ENCODE measurements around the gene RNF181.
"Not testable (repeated sequence)": the region's sequence is repeated elsewhere in the genome, so short reads cannot be mapped to it uniquely, and the experiment has no call there.

RNF181 gene

GRCh38 chr2:85577386-85578242, 17.9 kb upstream of the RNF181 start, which contains the start of gene VAMP8:
Gene VAMP8 (plus strand): TSS chr2:85577586. CDS start chr2:85577647, 61 bp downstream.
- peak; percentile 68 to 84 (median 78) for DNase-seq

GRCh38 chr2:85578243-85579180, 17.0 kb upstream of the RNF181 start:
- peak; percentile 79 to 90 (median 89) for DNase-seq

DNA sequence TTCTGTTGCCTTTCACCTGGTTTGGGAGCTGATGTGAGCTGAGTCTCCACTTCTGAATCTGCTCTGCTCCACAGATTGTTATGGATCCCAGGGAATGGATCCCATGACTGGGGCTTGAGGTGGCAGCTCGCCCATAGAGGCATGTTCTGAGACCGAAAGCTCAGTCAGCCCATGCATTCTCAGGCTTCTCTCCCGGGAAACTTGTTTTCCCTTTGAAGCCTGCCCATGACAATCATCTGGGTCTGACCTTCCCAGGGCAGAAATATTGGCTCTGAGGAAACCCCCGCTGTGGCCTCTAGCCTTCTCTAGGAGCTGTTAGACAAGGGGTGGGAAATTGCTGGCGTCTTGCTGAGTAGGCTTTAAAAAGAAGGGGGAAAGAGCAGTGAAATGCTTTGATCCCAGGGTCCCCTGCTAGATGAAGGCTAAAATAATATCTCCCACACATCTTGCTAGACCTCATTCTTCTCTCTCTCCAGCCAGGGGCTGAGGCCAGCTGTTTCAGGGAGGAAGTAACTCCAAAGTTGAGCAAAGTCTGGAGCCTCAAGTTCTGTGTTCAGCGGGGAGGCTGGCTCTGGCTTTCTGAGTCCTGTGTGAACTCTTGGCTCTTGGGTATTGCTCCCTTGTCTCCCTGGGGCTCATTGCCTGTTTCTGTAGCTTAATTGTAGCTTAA, 16.1 kb upstream of the RNF181 start:
- peak; percentile 78 to 89 (median 86) for DNase-seq

DNA sequence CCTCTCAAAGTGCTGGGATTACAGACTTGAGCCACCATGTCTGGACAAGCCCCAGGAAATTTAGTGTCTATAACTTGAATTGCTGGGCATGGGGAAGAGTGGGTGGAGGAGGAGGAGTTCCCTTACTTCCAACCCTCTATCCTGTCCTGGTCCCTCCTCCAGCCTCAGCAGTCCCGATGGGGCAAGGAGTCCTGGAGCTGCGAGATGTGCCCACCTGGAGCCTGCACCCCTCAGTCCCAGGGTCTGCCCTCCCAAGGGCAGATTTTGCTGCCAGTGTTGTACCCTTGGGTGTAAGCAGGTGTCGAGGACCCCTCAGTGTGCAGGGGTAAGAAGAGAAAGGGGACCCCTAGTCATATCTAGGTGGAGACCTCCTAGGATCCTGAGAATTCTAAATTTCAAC, 15.3 kb upstream of the RNF181 start:
- peak in 1 of 4 experiments; percentile 23 for DNase-seq

- DNase-seq = peak in 2 of 4 experiments; percentile 48 to 54
These were observed 13.1 kb upstream of the RNF181 start for GRCh38 chr2:85582492-85582891.

DNA sequence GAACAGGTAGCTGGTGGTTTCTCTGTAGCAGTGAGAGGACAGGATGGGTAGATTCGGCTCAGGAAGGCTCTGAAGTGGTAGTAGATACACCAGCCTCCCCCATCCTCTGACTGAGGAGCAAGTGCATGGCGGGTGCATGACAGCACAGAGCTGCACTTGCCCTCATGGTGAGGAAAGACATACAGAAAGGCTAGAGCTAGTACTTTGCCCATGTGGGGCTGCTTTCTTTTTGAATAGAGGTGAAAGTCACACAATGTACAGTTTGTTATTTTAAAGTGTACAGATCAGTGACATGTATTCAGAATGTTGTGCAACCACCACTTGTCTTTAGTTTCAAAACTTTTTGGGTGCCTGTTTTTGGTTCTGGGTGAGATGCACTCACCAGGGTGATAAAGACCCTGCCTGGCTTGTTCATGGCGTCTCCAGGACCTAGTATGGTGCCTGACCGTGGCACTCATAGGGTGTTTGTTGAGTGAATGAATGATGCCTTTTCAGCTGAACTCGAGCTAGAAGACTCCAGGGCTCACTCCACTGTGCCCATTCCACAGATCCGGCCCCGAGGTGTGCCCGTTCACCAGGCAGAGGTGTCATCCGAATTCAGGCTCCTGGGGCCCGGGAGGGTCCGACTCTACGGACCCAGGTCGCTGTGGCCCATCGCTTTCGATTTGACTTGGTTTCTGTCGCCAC, 11.7 kb upstream of the RNF181 start:
- peak in 2 of 4 experiments; percentile 19 to 26 for DNase-seq

DNA sequence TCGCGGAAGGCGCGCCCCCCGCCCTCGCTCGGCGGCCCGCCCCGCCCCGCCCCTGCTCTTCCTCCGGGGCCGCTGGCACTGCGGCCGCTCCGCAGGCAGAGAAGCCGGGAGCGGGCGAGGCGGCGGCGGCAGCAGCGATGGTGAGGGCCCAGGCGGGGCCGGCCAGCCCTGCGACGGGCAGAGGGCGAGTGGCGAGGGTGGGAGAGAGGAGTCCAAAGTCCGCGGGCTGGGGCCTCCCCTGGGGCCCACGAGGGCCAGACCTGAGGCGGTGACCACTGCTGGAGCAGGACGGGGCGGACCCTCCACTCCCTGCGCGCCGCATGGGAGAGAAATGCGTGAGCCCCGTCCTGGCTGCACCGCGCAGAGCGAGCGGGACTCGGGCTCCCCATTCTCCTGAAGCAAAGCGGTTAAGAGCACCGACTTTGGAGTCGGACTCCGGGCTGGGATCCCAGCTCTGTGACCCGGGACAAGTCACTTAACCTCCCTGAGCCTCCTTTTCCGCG, 11.1 kb upstream of the RNF181 start, which contains the start of gene VAMP5:
TSS of gene VAMP5 (plus strand) at position 78 of the 503 bp plus-strand sequence. CDS start at position 138, 60 bp downstream.
- DNase-seq = peak in 2 of 4 experiments; percentile 46 to 55

GRCh38 chr2:85584857-85585780, 10.4 kb upstream of the RNF181 start:
- peak in 3 of 4 experiments; percentile 40 to 51 (median 44) for DNase-seq

DNA sequence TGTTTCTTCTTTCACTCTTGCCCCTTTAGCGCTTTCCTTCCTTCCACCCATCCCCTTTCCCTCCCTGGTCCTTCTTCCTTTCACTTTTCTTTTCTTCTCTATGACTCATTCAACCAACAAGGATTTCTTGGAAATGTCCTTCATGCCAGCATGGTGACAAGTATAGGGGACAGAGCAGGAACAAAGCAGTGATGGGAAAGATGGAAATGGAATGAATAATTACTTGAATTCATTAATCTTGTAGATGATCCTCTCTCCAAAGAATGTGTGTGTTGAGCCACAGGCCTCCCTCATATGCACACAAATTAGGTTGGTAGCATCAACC, 9.8 kb upstream of the RNF181 start:
- peak in 1 of 4 experiments; percentile 16 for DNase-seq

GRCh38 chr2:85588236-85588635, 7.3 kb upstream of the RNF181 start:
- DNase-seq = peak in 2 of 4 experiments; percentile 26 to 39

GRCh38 chr2:85588645-85589044, 6.9 kb upstream of the RNF181 start:
- no peak for DNase-seq

GRCh38 chr2:85589181-85589580, 6.4 kb upstream of the RNF181 start:
- DNase-seq = no peak

DNA sequence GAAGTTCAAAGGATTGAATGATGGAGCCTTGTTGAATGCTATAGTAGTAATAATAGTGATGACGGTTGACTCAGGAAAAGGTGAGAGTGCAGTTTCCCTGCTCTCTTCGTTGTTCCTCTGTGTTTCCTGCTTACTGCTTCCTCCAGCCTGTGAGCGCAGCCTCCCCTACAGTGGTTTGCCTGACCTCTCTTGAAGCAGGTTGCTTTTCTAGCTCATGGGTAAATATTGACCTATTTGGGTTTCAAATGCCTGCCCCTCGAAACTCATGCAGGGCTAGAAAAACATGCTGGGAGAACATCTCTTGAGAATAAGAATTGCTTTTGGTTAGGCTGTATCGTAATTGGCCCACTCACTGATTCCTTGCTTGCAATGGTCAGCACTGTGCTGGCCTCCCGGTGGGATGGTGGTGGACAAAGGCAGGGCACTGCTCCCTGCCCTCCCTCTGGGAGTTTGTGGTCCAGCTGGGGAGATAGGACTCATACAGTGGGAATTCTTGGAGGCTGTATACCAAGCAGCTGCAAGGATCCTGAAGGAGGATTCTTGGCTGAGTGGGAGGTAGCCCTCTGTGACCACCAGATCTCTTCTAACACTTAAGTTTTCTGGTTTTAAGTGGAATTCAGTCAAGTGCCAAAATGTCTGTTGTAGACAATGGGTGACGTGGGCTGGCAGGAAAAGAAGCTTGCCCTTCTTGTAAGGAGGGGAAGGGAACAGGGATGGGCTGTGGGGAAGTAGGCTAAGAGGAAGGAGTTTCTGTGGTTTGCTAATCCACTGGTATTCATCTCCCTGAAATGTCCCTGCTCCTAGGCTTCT, 5.4 kb upstream of the RNF181 start:
- peak; percentile 68 to 86 (median 83) for DNase-seq

- DNase-seq = peak in 3 of 4 experiments; percentile 52 to 65 (median 62)
These were observed 4.6 kb upstream of the RNF181 start for GRCh38 chr2:85590950-85591349.

DNA sequence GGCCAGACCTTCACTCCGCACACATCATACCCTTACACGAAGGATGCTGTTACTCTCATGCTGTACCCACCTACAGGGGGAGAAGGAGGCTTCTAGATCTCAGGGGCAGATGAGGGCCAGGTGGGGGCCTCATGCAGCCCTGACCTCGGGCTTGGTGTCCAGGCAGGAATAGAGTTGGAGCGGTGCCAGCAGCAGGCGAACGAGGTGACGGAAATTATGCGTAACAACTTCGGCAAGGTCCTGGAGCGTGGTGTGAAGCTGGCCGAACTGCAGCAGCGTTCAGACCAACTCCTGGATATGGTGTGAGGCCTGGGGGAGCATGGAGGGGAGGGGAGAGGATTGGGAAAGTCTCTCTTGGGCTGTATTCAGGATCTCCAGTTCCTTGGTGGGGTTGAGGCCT, 4.0 kb upstream of the RNF181 start:
- no peak for DNase-seq

DNA sequence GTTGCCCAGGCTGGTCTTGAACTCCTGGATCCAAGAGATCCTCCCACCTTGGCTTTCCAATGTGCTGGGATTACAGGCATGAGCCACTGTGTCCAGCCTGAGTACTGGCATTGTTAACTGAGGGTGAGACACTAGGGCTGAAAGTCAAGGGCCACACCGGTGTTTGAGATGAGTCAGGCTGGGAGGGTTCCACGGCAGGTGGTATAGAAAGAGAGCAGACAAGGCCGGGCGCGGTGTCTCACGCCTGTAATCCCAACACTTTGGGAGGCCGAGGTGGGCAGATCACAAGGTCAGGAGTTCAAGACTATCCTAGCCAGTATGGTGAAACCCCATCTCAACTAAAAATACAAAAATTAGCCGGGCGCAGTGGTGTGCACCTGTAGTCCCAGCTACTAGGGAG, 3.2 kb upstream of the RNF181 start:
- DNase-seq = not testable (repeated sequence)

DNA sequence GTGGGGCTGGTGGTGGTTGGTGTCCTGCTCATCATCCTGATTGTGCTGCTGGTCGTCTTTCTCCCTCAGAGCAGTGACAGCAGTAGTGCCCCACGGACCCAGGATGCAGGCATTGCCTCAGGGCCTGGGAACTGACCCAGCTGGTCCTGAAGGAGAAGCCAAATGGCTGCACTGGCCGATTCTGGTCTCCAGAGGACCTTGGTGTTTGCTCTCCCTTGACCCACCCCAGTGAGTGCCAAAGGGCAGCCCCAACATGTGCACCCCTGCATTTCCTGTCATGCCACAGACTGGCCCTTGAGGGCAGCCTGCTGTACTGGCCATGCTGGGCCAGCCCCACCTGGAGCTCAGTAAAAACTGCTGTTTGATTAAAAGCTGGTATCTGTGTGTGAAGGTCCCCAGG, 2.5 kb upstream of the RNF181 start:
- DNase-seq = no peak

GRCh38 chr2:85594715-85595300, 737 bp upstream of the RNF181 start:
- no peak for DNase-seq

DNA sequence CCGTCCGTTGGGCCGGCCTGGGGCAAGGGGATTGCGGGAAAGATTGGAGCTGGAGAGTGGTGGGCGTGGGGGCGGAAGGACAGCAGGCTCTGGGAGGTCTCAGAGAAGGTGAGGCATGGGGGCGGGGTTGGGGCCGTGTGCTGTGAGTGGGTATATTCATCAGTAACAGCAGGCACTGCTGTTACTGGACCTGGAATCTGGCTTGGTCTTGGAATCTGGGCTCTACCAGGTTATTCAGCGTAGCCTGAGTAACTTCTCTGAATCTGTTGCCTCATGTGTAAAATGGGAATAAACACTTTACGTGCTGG, 435 bp downstream of the RNF181 start:
- peak in 2 of 4 experiments; percentile 29 to 44 for DNase-seq
